Nephron (organoid): ENCODE measurements around the gene UGT1A10.

Experiments used
- H3K27ac Mint-ChIP-seq, 3 experiments: 2 replicates each; pipeline ENCODE4 v1.8.0; 2020; ENCODE audit warnings: mixed read lengths in 3 of 3, mild to moderate bottlenecking in 2 of 3, moderate library complexity in 1 of 3
- H3K27me3 Mint-ChIP-seq: 2 replicates; pipeline ENCODE4 v1.8.0; 2021; ENCODE audit warnings: low read depth, mild to moderate bottlenecking, moderate library complexity, mixed read lengths
- H3K36me3 Mint-ChIP-seq: 2 replicates; pipeline ENCODE4 v1.8.0; 2020; ENCODE audit warnings: low read depth, mixed read lengths
- H3K4me1 Mint-ChIP-seq: 2 replicates; pipeline ENCODE4 v1.8.0; 2020; ENCODE audit warnings: mixed read lengths
- H3K4me3 Mint-ChIP-seq, 3 experiments: 2 replicates each; pipeline ENCODE4 v1.8.0; 2020; ENCODE audit warnings: mild to moderate bottlenecking in 3 of 3, mixed read lengths in 3 of 3, moderate library complexity in 2 of 3
- H3K9me3 Mint-ChIP-seq: 2 replicates; pipeline ENCODE4 v1.8.0; 2020; ENCODE audit warnings: mixed read lengths
- CTCF ChIP-seq, 3 experiments: fragments of 200-600 bp; sonication (generic); IDR thresholded peaks; one replicate each; pipeline ENCODE4 v1.5.0; 2021; ENCODE audit warnings: antibody characterized with exemption in 3 of 3; ENCODE audit not compliant: unreplicated experiment in 3 of 3

Gene UGT1A10

GRCh38 chr2:233820774-233821105, 184.5 kb downstream of the UGT1A10 start:
- H3K4me3 Mint-ChIP-seq: no peak overlapping the region
- H3K27ac Mint-ChIP-seq: no peak overlapping the region
- H3K9me3 Mint-ChIP-seq: peaks cover 2% of the 10 kb centered on the region
- H3K27me3 Mint-ChIP-seq: peaks cover 3% of the 10 kb centered on the region
- TF ChIP-seq CTCF (IDR thresholded peaks at IDR 0.05; ENCODE audit: unreplicated experiment in 3 of 3): no peak
- no peaks in the 10 kb centered on the region for H3K36me3 Mint-ChIP-seq
- no peaks in the 10 kb centered on the region for H3K4me1 Mint-ChIP-seq

GRCh38 chr2:233821196-233821595, 184.9 kb downstream of the UGT1A10 start:
- peaks cover 2% of the 10 kb centered on the region for H3K9me3 Mint-ChIP-seq
- H3K4me1 Mint-ChIP-seq: no peaks in the 10 kb centered on the region
- H3K27ac Mint-ChIP-seq: no peak overlapping the region
- no peak overlapping the region for H3K4me3 Mint-ChIP-seq
- H3K27me3 Mint-ChIP-seq: peaks cover 3% of the 10 kb centered on the region
- H3K36me3 Mint-ChIP-seq: no peaks in the 10 kb centered on the region
- no peak for TF ChIP-seq CTCF (IDR thresholded peaks at IDR 0.05; ENCODE audit: unreplicated experiment in 3 of 3)

- Mint-ChIP-seq H3K9me3 (peaks cover 2% of the 10 kb centered on the region), H3K27me3 (no peaks in the 10 kb centered on the region), H3K4me3 (no peak overlapping the region), H3K4me1 (no peaks in the 10 kb centered on the region), H3K36me3 (no peaks in the 10 kb centered on the region), H3K27ac (no peak overlapping the region)
- TF ChIP-seq CTCF (IDR thresholded peaks at IDR 0.05; ENCODE audit: unreplicated experiment in 3 of 3): no peak
Measured at GRCh38 chr2:233821709-233822100, 185.5 kb downstream of the UGT1A10 start.

GRCh38 chr2:233822101-233822771, 186.0 kb downstream of the UGT1A10 start:
- H3K27ac Mint-ChIP-seq: no peak overlapping the region
- no peak for TF ChIP-seq CTCF (IDR thresholded peaks at IDR 0.05; ENCODE audit: unreplicated experiment in 3 of 3)
- H3K9me3 Mint-ChIP-seq: peaks cover 2% of the 10 kb centered on the region
- H3K27me3 Mint-ChIP-seq: no peaks in the 10 kb centered on the region
- H3K4me1 Mint-ChIP-seq: no peaks in the 10 kb centered on the region
- no peaks in the 10 kb centered on the region for H3K36me3 Mint-ChIP-seq
- H3K4me3 Mint-ChIP-seq: no peak overlapping the region
